NCI-H1105 (cell line): Measurements from ENCODE around the gene GAR1.
"Not testable (repeated sequence)": the region's sequence is repeated elsewhere in the genome, so short reads cannot be mapped to it uniquely, and the experiment has no call there.

Experiments
- DNase-seq: peaks from one replicate; lab custom pipeline; 2025; lab: John Stamatoyannopoulos, UW

Gene GAR1

GRCh38 chr4:109846395-109847098 is 31.0 kb downstream of the GAR1 start:
- no peak for DNase-seq

- DNase-seq: no peak
Measured at GRCh38 chr4:109847896-109848442, 32.4 kb downstream of the GAR1 start, which contains the start of gene LRIT3. TSS of gene LRIT3 (plus strand) at chr4:109848107. CDS start at chr4:109848202, 95 bp downstream.

- DNase-seq: no peak
Measured at GRCh38 chr4:109848501-109848900, 32.9 kb downstream of the GAR1 start.

GRCh38 chr4:109850601-109851000 is 35.0 kb downstream of the GAR1 start:
- no peak for DNase-seq

GRCh38 chr4:109859426-109860300 is 44.1 kb downstream of the GAR1 start:
- not testable (repeated sequence) for DNase-seq

GRCh38 chr4:109861271-109861670 is 45.7 kb downstream of the GAR1 start:
- no peak for DNase-seq

- no peak for DNase-seq
Measured at GRCh38 chr4:109861916-109862511, 46.5 kb downstream of the GAR1 start.

- no peak for DNase-seq
Measured at GRCh38 chr4:109864134-109864533, 48.6 kb downstream of the GAR1 start.

- DNase-seq: no peak
Measured at GRCh38 chr4:109870061-109870460, 54.5 kb downstream of the GAR1 start.

- DNase-seq: no peak
Measured at GRCh38 chr4:109872065-109872464, 56.5 kb downstream of the GAR1 start.

GRCh38 chr4:109872950-109873656 is 57.5 kb downstream of the GAR1 start:
- no peak for DNase-seq

- no peak for DNase-seq
Measured at GRCh38 chr4:109873791-109874514, 58.4 kb downstream of the GAR1 start.
